Mesenchymal stem cell (in vitro differentiated cells and primary cell): Measurements from ENCODE around the gene PDE8B.

ENCODE experiments used
- DNase-seq: peaks from one replicate; pipeline ENCODE4 v3.0.0-alpha.2; 2013
- H2AFZ ChIP-seq: one replicate; pipeline ENCODE4 v1.6.1; 2013; ENCODE audit warnings: low read depth, mild to moderate bottlenecking, control low read depth, inconsistent platforms, low read length, moderate library complexity
- H2AK5ac ChIP-seq: 2 replicates; pipeline ENCODE4 v1.6.1; 2013; ENCODE audit warnings: low read length, moderate library complexity, mild to moderate bottlenecking, inconsistent platforms; ENCODE audit not compliant: severe bottlenecking
- H2BK120ac ChIP-seq: one replicate; pipeline ENCODE4 v1.6.1; 2013; ENCODE audit warnings: low read depth, mild to moderate bottlenecking, inconsistent platforms, low read length, moderate library complexity
- H2BK12ac ChIP-seq, 2 experiments: one replicate each; pipeline ENCODE4 v1.6.1; 2013; ENCODE audit warnings: inconsistent platforms in 2 of 2, low read length in 2 of 2, mild to moderate bottlenecking in 2 of 2, moderate library complexity in 2 of 2, control low read depth in 1 of 2
- H2BK15ac ChIP-seq: one replicate; pipeline ENCODE4 v1.6.1; 2013; ENCODE audit warnings: mild to moderate bottlenecking, low read depth, inconsistent platforms; ENCODE audit not compliant: poor library complexity, severe bottlenecking
- H2BK5ac ChIP-seq: 2 replicates; pipeline ENCODE4 v1.6.1; 2013; ENCODE audit warnings: low read depth, mild to moderate bottlenecking, low read length, control low read depth, inconsistent platforms; ENCODE audit not compliant: poor library complexity, severe bottlenecking
- H3K14ac ChIP-seq, 2 experiments: one replicate each; pipeline ENCODE4 v1.6.1; 2013; ENCODE audit warnings: inconsistent platforms in 2 of 2, low read length in 2 of 2, control low read depth in 1 of 2, mild to moderate bottlenecking in 1 of 2, moderate library complexity in 1 of 2
- H3K18ac ChIP-seq, 2 experiments: one replicate each; pipeline ENCODE4 v1.6.1; 2013; ENCODE audit warnings: inconsistent platforms in 2 of 2, low read length in 2 of 2, control low read depth in 1 of 2, low read depth in 1 of 2, mild to moderate bottlenecking in 1 of 2
- H3K23ac ChIP-seq, 2 experiments: one replicate each; pipeline ENCODE4 v1.6.1; 2013; ENCODE audit warnings: inconsistent platforms in 2 of 2, low read length in 2 of 2, mild to moderate bottlenecking in 2 of 2, moderate library complexity in 2 of 2, control low read depth in 1 of 2
- H3K27ac ChIP-seq: 2 replicates; pipeline ENCODE4 v1.5.1; 2013; ENCODE audit warnings: mild to moderate bottlenecking, moderate library complexity, low read length, control low read depth, inconsistent platforms; ENCODE audit not compliant: poor library complexity, severe bottlenecking
- H3K27me3 ChIP-seq, 2 experiments: 2 replicates each; pipeline versions ENCODE4 v1.6.1 to v1.7.0; 2013; ENCODE audit warnings: low read length in 2 of 2, mild to moderate bottlenecking in 2 of 2, moderate library complexity in 2 of 2, control low read depth in 1 of 2, inconsistent platforms in 1 of 2; ENCODE audit not compliant: control insufficient read depth in 1 of 2, insufficient read depth in 1 of 2
- H3K36me3 ChIP-seq, 2 experiments: 2 replicates each; pipeline versions ENCODE4 v1.6.1 to v1.7.0; 2013; ENCODE audit warnings: low read length in 2 of 2, control low read depth in 1 of 2, inconsistent platforms in 1 of 2, low read depth in 1 of 2, mild to moderate bottlenecking in 1 of 2; ENCODE audit not compliant: insufficient read depth in 2 of 2, control insufficient read depth in 1 of 2
- H3K4ac ChIP-seq, 2 experiments: one replicate each; pipeline ENCODE4 v1.6.1; 2013; ENCODE audit warnings: inconsistent platforms in 2 of 2, low read length in 2 of 2, mild to moderate bottlenecking in 2 of 2, moderate library complexity in 2 of 2, control low read depth in 1 of 2, low read depth in 1 of 2
- H3K4me1 ChIP-seq: 2 replicates; pipeline ENCODE4 v1.6.1; 2013; ENCODE audit warnings: low read depth, low read length, control low read depth; ENCODE audit not compliant: control insufficient read depth, insufficient read depth
- H3K4me2 ChIP-seq: 2 replicates; pipeline ENCODE4 v1.6.1; 2013; ENCODE audit warnings: low read length, mild to moderate bottlenecking, inconsistent platforms; ENCODE audit not compliant: poor library complexity, severe bottlenecking
- H3K4me3 ChIP-seq, 2 experiments: 2 replicates each; pipeline versions ENCODE4 v1.5.1 to v1.7.0; 2013; ENCODE audit warnings: low read length in 2 of 2, mild to moderate bottlenecking in 2 of 2, control low read depth in 1 of 2, low read depth in 1 of 2; ENCODE audit not compliant: insufficient read depth in 1 of 2
- H3K79me1 ChIP-seq: replicated peaks from 2 replicates; pipeline ENCODE4 v1.6.1; 2013; ENCODE audit warnings: mild to moderate bottlenecking, control low read depth, low read length, inconsistent platforms; ENCODE audit not compliant: poor library complexity, severe bottlenecking
- H3K9ac ChIP-seq: 2 replicates; pipeline ENCODE4 v1.7.0; 2013; ENCODE audit warnings: mild to moderate bottlenecking, low read length, moderate library complexity
- H3K9me3 ChIP-seq: 2 replicates; pipeline ENCODE4 v1.7.0; 2013; ENCODE audit warnings: mild to moderate bottlenecking, low read length; ENCODE audit not compliant: control insufficient read depth
- H4K8ac ChIP-seq: one replicate; pipeline ENCODE4 v1.6.1; 2013; ENCODE audit warnings: inconsistent platforms, mild to moderate bottlenecking, low read length, moderate library complexity
- H4K91ac ChIP-seq: one replicate; pipeline ENCODE4 v1.6.1; 2013; ENCODE audit warnings: mild to moderate bottlenecking, low read length, inconsistent platforms
- WGBS: methylation state at CpG from one replicate; pipeline ENCODE4 v1.1.7; 2013; ENCODE audit warnings: mixed read lengths; 5-methylcytosine and 5-hydroxymethylcytosine counted together

The PDE8B gene

DNA sequence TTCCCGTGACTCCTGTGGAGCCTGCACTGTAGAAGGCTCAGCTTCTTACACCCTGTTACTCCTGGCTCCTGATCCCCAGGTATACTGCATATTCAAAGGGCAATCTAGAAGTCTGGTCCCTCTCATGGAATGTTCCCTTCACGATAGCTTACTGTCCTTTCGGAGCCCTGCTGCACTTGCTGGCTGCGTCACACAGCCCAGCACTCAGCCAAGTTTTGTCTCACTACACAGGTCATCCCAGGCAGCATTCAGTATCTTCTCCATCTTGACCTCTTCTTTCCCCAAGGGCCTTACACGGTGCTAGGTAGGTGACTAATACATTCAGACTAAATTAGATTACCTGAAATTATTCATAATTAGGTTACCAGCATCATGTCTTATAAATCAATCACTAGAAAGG is 157.9 kb downstream of the PDE8B start:
- no peak overlapping the region for H3K18ac ChIP-seq

GRCh38 chr5:77369566-77369965 is 159.1 kb downstream of the PDE8B start:
- H3K27ac ChIP-seq, result no peak overlapping the region
- DNase-seq, result no peak
- WGBS, result 88% methylated on average over 2 of the region's 2 CpGs
- H3K27me3 ChIP-seq, result peaks cover 0 to 2% of the 10 kb centered on the region in 2 experiments
- H3K9ac ChIP-seq, result no peak overlapping the region
- H4K8ac ChIP-seq, result no peak overlapping the region
- no peak overlapping the region for H2BK120ac ChIP-seq
- H2BK5ac ChIP-seq, result no peak overlapping the region
- no peak overlapping the region for H2BK12ac ChIP-seq
- H2BK15ac ChIP-seq, result no peak overlapping the region
- no peaks in the 10 kb centered on the region for H3K9me3 ChIP-seq
- H4K91ac ChIP-seq, result no peak overlapping the region
- no peak overlapping the region for H3K23ac ChIP-seq
- no peaks in the 10 kb centered on the region for H3K36me3 ChIP-seq
- H2AFZ ChIP-seq, result no peak overlapping the region
- no peaks in the 10 kb centered on the region for H3K79me1 ChIP-seq
- no peak overlapping the region for H3K4ac ChIP-seq
- H3K4me1 ChIP-seq, result no peaks in the 10 kb centered on the region
- no peak overlapping the region for H3K4me2 ChIP-seq
- H3K4me3 ChIP-seq, result no peak overlapping the region
- no peak overlapping the region for H3K14ac ChIP-seq
- H2AK5ac ChIP-seq, result no peak overlapping the region
- no peak overlapping the region for H3K18ac ChIP-seq

More for the DNA sequence above, 157.9 kb downstream of the PDE8B start:
- Histone ChIP-seq H4K91ac (no peak overlapping the region), H3K27me3 (peaks cover 0 to 6% of the 10 kb centered on the region in 2 experiments), H4K8ac (no peak overlapping the region), H2AFZ (no peak overlapping the region), H2BK12ac (no peak overlapping the region), H3K4me2 (no peak overlapping the region), H3K14ac (no peak overlapping the region), H2AK5ac (no peak overlapping the region), H3K4ac (no peak overlapping the region), H3K4me1 (no peaks in the 10 kb centered on the region), H2BK5ac (no peak overlapping the region), H3K79me1 (no peaks in the 10 kb centered on the region), H3K27ac (no peak overlapping the region), H3K4me3 (no peak overlapping the region), H2BK15ac (no peak overlapping the region), H3K36me3 (no peaks in the 10 kb centered on the region), H3K23ac (no peak overlapping the region), H2BK120ac (no peak overlapping the region), H3K9me3 (no peaks in the 10 kb centered on the region), H3K9ac (no peak overlapping the region)
- no peak for DNase-seq
- 93% methylated on average over 4 of the region's 5 CpGs for WGBS

- H3K9me3 ChIP-seq, result no peaks in the 10 kb centered on the region
- H3K36me3 ChIP-seq, result no peaks in the 10 kb centered on the region
- H2AK5ac ChIP-seq, result no peak overlapping the region
- H3K27me3 ChIP-seq, result no peaks in the 10 kb centered on the region
- no peak overlapping the region for H3K14ac ChIP-seq
- no peaks in the 10 kb centered on the region for H3K4me1 ChIP-seq
- no peak overlapping the region for H3K4me3 ChIP-seq
- no peaks in the 10 kb centered on the region for H3K79me1 ChIP-seq
- no peak overlapping the region for H2BK5ac ChIP-seq
- no peak overlapping the region for H3K9ac ChIP-seq
- H3K27ac ChIP-seq, result no peak overlapping the region
- H3K18ac ChIP-seq, result no peak overlapping the region
- no peak overlapping the region for H3K4ac ChIP-seq
- no peak overlapping the region for H2BK120ac ChIP-seq
- no peak overlapping the region for H2AFZ ChIP-seq
- no peak overlapping the region for H4K91ac ChIP-seq
- 98% methylated on average over 2 of the region's 3 CpGs for WGBS
- H4K8ac ChIP-seq, result no peak overlapping the region
- H2BK12ac ChIP-seq, result no peak overlapping the region
- DNase-seq, result no peak
- no peak overlapping the region for H3K23ac ChIP-seq
- no peak overlapping the region for H2BK15ac ChIP-seq
- no peak overlapping the region for H3K4me2 ChIP-seq
These were observed 164.2 kb downstream of the PDE8B start for GRCh38 chr5:77374686-77375085.

- no peaks in the 10 kb centered on the region for H3K27me3 ChIP-seq
- H3K9me3 ChIP-seq, result no peaks in the 10 kb centered on the region
These were observed 166.3 kb downstream of the PDE8B start for GRCh38 chr5:77376609-77377300.

More at GRCh38 chr5:77376609-77377300, 166.3 kb downstream of the PDE8B start:
- H3K4me2 ChIP-seq, result no peak overlapping the region
- no peak overlapping the region for H2AFZ ChIP-seq
- no peak overlapping the region for H2BK12ac ChIP-seq
- H4K8ac ChIP-seq, result no peak overlapping the region
- H3K27ac ChIP-seq, result no peak overlapping the region
- H3K18ac ChIP-seq, result no peak overlapping the region
- DNase-seq, result no peak
- no peak overlapping the region for H3K14ac ChIP-seq
- H3K79me1 ChIP-seq, result no peaks in the 10 kb centered on the region
- H3K36me3 ChIP-seq, result no peaks in the 10 kb centered on the region
- H3K9ac ChIP-seq, result no peak overlapping the region
- no peak overlapping the region for H3K23ac ChIP-seq
- 45% methylated on average over 4 of the region's 5 CpGs for WGBS
- H4K91ac ChIP-seq, result no peak overlapping the region
- no peak overlapping the region for H3K4me3 ChIP-seq
- no peak overlapping the region for H2AK5ac ChIP-seq
- H3K4ac ChIP-seq, result no peak overlapping the region
- H2BK5ac ChIP-seq, result no peak overlapping the region
- no peak overlapping the region for H2BK120ac ChIP-seq
- no peaks in the 10 kb centered on the region for H3K4me1 ChIP-seq
- no peak overlapping the region for H2BK15ac ChIP-seq
